HG03095 (cell line): Measurements from ENCODE around the gene HDC.

ENCODE experiments used
- ATAC-seq: cut with Tn5 transposase; IDR thresholded peaks from one replicate; pipeline ENCODE4 v1.9.1; 2021; ENCODE audit warnings: moderate library complexity; ENCODE audit not compliant: unreplicated experiment

The HDC gene

GRCh38 chr15:50256188-50257041 lies 9.1 kb downstream of the HDC start:
- no peak for ATAC-seq

- ATAC-seq: no peak
Observed at GRCh38 chr15:50252556-50252955, 13.0 kb downstream of the HDC start.

- no peak for ATAC-seq
Observed at GRCh38 chr15:50251638-50252182, 13.8 kb downstream of the HDC start.

- no peak for ATAC-seq
Observed at GRCh38 chr15:50250760-50251394, 14.6 kb downstream of the HDC start.

- ATAC-seq: no peak
Observed at GRCh38 chr15:50249704-50250103, 15.8 kb downstream of the HDC start.

- no peak for ATAC-seq
Observed at GRCh38 chr15:50248994-50249582, 16.4 kb downstream of the HDC start.

- ATAC-seq: peak; percentile 90
Observed at GRCh38 chr15:50247819-50248655, 17.5 kb downstream of the HDC start.

- no peak for ATAC-seq
Observed at GRCh38 chr15:50246631-50247030, 18.9 kb downstream of the HDC start.

- no peak for ATAC-seq
Observed at GRCh38 chr15:50244959-50245624, 20.4 kb downstream of the HDC start.

GRCh38 chr15:50244153-50244552 lies 21.4 kb downstream of the HDC start:
- no peak for ATAC-seq

- no peak for ATAC-seq
Observed at GRCh38 chr15:50241684-50242450, 23.7 kb downstream of the HDC start.

GRCh38 chr15:50238255-50238654 lies 27.3 kb downstream of the HDC start:
- no peak for ATAC-seq

- ATAC-seq: no peak
Observed at GRCh38 chr15:50236433-50236832, 29.1 kb downstream of the HDC start.

- ATAC-seq: no peak
Observed at GRCh38 chr15:50235794-50236193, 29.7 kb downstream of the HDC start.

- ATAC-seq: no peak
Observed at GRCh38 chr15:50234764-50235163, 30.8 kb downstream of the HDC start.

- no peak for ATAC-seq
Observed at GRCh38 chr15:50233192-50233736, 32.3 kb downstream of the HDC start.

- ATAC-seq: no peak
Observed at GRCh38 chr15:50232791-50233190, 32.7 kb downstream of the HDC start.

- no peak for ATAC-seq
Observed at GRCh38 chr15:50231761-50232160, 33.8 kb downstream of the HDC start.

GRCh38 chr15:50229336-50229735 lies 36.2 kb downstream of the HDC start:
- no peak for ATAC-seq
